Activated CD4-positive, alpha-beta T cell treated with anti-CD3 and anti-CD28 coated beads, Interleukin-2, amount 10 ng/mL, durations not matched to agents 24 days and 14 days (primary cell): ENCODE data around the gene POGLUT2. TPM values are rescaled to one million over a fixed set of nuclear protein-coding genes. Genes with fewer than 3 reads are reported as not detected.
A peak's percentile ranks its signal among the peaks of the same experiment; 100 is the strongest.

ENCODE experiments used
- DNase-seq: peaks from one replicate; pipeline ENCODE4 v3.0.0; 2022
- H3K27ac Mint-ChIP-seq: one replicate; pipeline ENCODE4 v1.8.0; 2022; ENCODE audit warnings: mild to moderate bottlenecking, mixed read lengths
- H3K27me3 Mint-ChIP-seq: one replicate; pipeline ENCODE4 v1.8.0; 2022; ENCODE audit warnings: mixed read lengths
- H3K36me3 Mint-ChIP-seq: one replicate; pipeline ENCODE4 v1.8.0; 2022; ENCODE audit warnings: low read depth, mild to moderate bottlenecking, mixed read lengths
- H3K4me1 Mint-ChIP-seq: one replicate; pipeline ENCODE4 v1.8.0; 2021; ENCODE audit warnings: mixed read lengths
- H3K4me3 Mint-ChIP-seq: one replicate; pipeline ENCODE4 v1.8.0; 2022; ENCODE audit warnings: mild to moderate bottlenecking, moderate library complexity, mixed read lengths
- H3K9me3 Mint-ChIP-seq: one replicate; pipeline ENCODE4 v1.8.0; 2021; ENCODE audit warnings: mixed read lengths
- intact Hi-C: fragments of 100-400 bp; cut with micrococcal nuclease; formaldehyde crosslinking; loops from one replicate; pipeline ENCODE4 v1.15.1; 2023
- total RNA-seq: library from RNA; stranded (reverse); gene quantifications from 2 replicates; pipeline ENCODE4 v1.2.3, GENCODE V29; 2022

Gene POGLUT2
- total RNA-seq, 1 donor from 2014 or later = 15.6 TPM

DNA sequence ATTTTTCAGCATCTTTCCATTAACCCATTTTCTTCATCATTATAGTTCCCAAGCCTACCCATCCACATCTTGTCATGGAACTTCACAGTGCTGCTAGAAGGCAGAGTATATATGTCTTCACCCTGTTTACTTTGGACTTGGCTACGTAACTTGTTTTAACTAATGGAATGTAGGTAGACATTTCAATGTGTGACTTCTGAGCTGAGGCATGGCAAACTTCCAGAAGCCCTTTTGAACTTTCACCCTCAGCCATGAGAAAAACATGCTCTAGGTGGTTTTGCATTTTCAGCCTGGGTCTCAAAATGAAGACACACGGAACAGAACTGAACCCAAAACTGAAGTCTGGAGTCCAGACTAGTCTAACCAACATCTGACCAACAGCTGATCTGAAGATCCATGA lies 28.3 kb downstream of the POGLUT2 start:
- H3K27ac Mint-ChIP-seq = peak overlapping the region; percentile 10
- peaks cover 37% of the 10 kb centered on the region for H3K36me3 Mint-ChIP-seq
- peaks cover 42% of the 10 kb centered on the region for H3K4me1 Mint-ChIP-seq
- peak overlapping the region; percentile 45 for H3K4me3 Mint-ChIP-seq
- no peaks in the 10 kb centered on the region for H3K27me3 Mint-ChIP-seq
- peak; percentile 48 for DNase-seq
- intact Hi-C loops = loop anchor here (10.0 kb wide), 1 partner anchor 376 kb away; no protein-coding TSS in a partner anchor
- no peaks in the 10 kb centered on the region for H3K9me3 Mint-ChIP-seq

DNA sequence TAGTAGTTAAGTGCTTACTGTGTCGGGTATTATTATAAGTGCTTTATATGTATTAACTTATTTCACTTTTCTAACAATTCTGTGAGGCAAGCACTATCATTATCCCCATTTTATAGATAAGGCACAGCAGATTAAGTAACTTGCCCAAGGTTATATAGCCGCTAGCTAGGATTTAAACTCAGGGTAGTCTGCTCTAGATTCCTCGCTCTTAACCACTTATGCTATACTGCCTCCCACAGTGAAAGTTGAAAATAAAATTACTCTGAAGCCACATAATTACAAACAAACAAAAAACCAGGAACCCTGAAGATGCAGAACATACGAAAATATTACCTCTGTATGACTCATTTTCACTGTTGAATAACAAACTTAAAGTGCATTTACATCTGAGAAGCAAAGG lies 29.1 kb downstream of the POGLUT2 start:
- Mint-ChIP-seq H3K27me3 (no peaks in the 10 kb centered on the region), H3K4me3 (no peak overlapping the region), H3K4me1 (peaks cover 37% of the 10 kb centered on the region), H3K9me3 (no peaks in the 10 kb centered on the region), H3K27ac (no peak overlapping the region), H3K36me3 (peaks cover 37% of the 10 kb centered on the region)
- intact Hi-C loops = loop anchor here (10.0 kb wide), 1 partner anchor 375 kb away; no protein-coding TSS in a partner anchor
- DNase-seq = no peak

- Mint-ChIP-seq H3K9me3 (no peaks in the 10 kb centered on the region), H3K4me1 (peaks cover 29% of the 10 kb centered on the region), H3K4me3 (no peak overlapping the region), H3K27ac (no peak overlapping the region), H3K27me3 (no peaks in the 10 kb centered on the region), H3K36me3 (peaks cover 37% of the 10 kb centered on the region)
- DNase-seq = no peak
- intact Hi-C loops = no loop called here
These were observed 29.9 kb downstream of the POGLUT2 start for GRCh38 chr13:102768909-102769308.

DNA sequence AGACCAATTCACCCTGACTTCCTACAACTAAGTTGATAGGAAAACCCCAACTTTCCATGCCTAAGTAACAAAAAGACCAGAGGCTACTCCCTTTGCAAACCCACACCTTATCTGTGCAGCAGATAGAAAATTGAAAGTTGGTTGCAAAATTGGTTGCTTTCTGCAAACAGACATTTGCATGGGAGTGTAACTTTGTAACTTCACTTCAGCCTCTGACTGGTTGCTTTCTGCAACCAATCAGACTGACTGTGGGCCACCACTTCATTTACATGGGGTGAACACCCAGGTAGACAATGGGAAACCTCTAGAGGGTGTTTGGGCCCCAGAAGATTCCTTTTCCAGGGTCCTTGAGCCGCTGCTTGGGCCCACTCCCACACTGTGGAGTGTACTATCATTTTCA lies 35.0 kb downstream of the POGLUT2 start:
- no peak for DNase-seq
- Mint-ChIP-seq H3K9me3 (no peaks in the 10 kb centered on the region), H3K27ac (no peak overlapping the region), H3K36me3 (peaks cover 15% of the 10 kb centered on the region), H3K4me1 (no peaks in the 10 kb centered on the region), H3K27me3 (no peaks in the 10 kb centered on the region), H3K4me3 (no peak overlapping the region)
- intact Hi-C loops = no loop called here

GRCh38 chr13:102761071-102761470 lies 37.7 kb downstream of the POGLUT2 start:
- intact Hi-C loops = no loop called here
- Mint-ChIP-seq H3K4me1 (no peaks in the 10 kb centered on the region), H3K27me3 (no peaks in the 10 kb centered on the region), H3K4me3 (no peak overlapping the region), H3K27ac (no peak overlapping the region), H3K36me3 (no peaks in the 10 kb centered on the region), H3K9me3 (no peaks in the 10 kb centered on the region)
- DNase-seq = no peak

GRCh38 chr13:102758842-102759241 lies 39.9 kb downstream of the POGLUT2 start:
- Mint-ChIP-seq H3K4me1 (no peaks in the 10 kb centered on the region), H3K27ac (no peak overlapping the region), H3K36me3 (no peaks in the 10 kb centered on the region), H3K9me3 (no peaks in the 10 kb centered on the region), H3K27me3 (no peaks in the 10 kb centered on the region), H3K4me3 (no peak overlapping the region)
- no peak for DNase-seq
- intact Hi-C loops = no loop called here

GRCh38 chr13:102757006-102757405 lies 41.8 kb downstream of the POGLUT2 start:
- no peaks in the 10 kb centered on the region for H3K9me3 Mint-ChIP-seq
- H3K27ac Mint-ChIP-seq = no peak overlapping the region
- no peaks in the 10 kb centered on the region for H3K27me3 Mint-ChIP-seq
- intact Hi-C loops = no loop called here
- no peaks in the 10 kb centered on the region for H3K36me3 Mint-ChIP-seq
- H3K4me1 Mint-ChIP-seq = no peaks in the 10 kb centered on the region
- no peak for DNase-seq
- no peak overlapping the region for H3K4me3 Mint-ChIP-seq

GRCh38 chr13:102751886-102752285 lies 46.9 kb downstream of the POGLUT2 start:
- no peak overlapping the region for H3K4me3 Mint-ChIP-seq
- DNase-seq = no peak
- no peaks in the 10 kb centered on the region for H3K4me1 Mint-ChIP-seq
- peaks cover 1% of the 10 kb centered on the region for H3K36me3 Mint-ChIP-seq
- intact Hi-C loops = no loop called here
- no peak overlapping the region for H3K27ac Mint-ChIP-seq
- H3K9me3 Mint-ChIP-seq = peaks cover 13% of the 10 kb centered on the region
- peaks cover 20% of the 10 kb centered on the region for H3K27me3 Mint-ChIP-seq

GRCh38 chr13:102742506-102742905 lies 56.3 kb downstream of the POGLUT2 start:
- no peak for DNase-seq
- intact Hi-C loops = no loop called here
- no peaks in the 10 kb centered on the region for H3K36me3 Mint-ChIP-seq
- H3K27ac Mint-ChIP-seq = no peak overlapping the region
- no peak overlapping the region for H3K4me3 Mint-ChIP-seq
- peaks cover 49% of the 10 kb centered on the region for H3K27me3 Mint-ChIP-seq
- H3K4me1 Mint-ChIP-seq = no peaks in the 10 kb centered on the region
- peaks cover 18% of the 10 kb centered on the region for H3K9me3 Mint-ChIP-seq

- H3K9me3 Mint-ChIP-seq = peaks cover 17% of the 10 kb centered on the region
- intact Hi-C loops = no loop called here
These were observed 56.7 kb downstream of the POGLUT2 start for GRCh38 chr13:102742101-102742500.

More at GRCh38 chr13:102742101-102742500, 56.7 kb downstream of the POGLUT2 start:
- Mint-ChIP-seq H3K4me3 (no peak overlapping the region), H3K4me1 (no peaks in the 10 kb centered on the region), H3K27ac (no peak overlapping the region), H3K27me3 (peaks cover 48% of the 10 kb centered on the region), H3K36me3 (no peaks in the 10 kb centered on the region)
- DNase-seq = no peak

Other genes with a start within 250 kb of the POGLUT2 start
- 77.3 and 80.0 TPM in 2 replicates for gene TPP2, start 202.0 kb downstream of the POGLUT2 start, total RNA-seq
- gene METTL21C, start 103.9 kb downstream of the POGLUT2 start, total RNA-seq = not detected in 2 replicates
- 55.4 and 65.6 TPM in 2 replicates for gene TEX30, start 25.2 kb downstream of the POGLUT2 start, total RNA-seq
- 26.5 and 34.9 TPM in 2 replicates for gene BIVM, start 143 bp upstream of the POGLUT2 start, total RNA-seq
- gene ERCC5, start 47.1 kb upstream of the POGLUT2 start, total RNA-seq = 39.4 and 47.4 TPM in 2 replicates